GM18526 (cell line): Measurements from ENCODE around the gene OFD1.

ENCODE experiments used
- POLR2A ChIP-seq: IDR thresholded peaks from 3 replicates; pipeline ENCODE4 v1.6.1; 2011; ENCODE audit not compliant: insufficient read length; ENCODE audit errors: extremely low read depth

Gene OFD1

GRCh38 chrX:13695601-13696115, 38.9 kb upstream of the OFD1 start:
- TF ChIP-seq POLR2A: no peak

DNA sequence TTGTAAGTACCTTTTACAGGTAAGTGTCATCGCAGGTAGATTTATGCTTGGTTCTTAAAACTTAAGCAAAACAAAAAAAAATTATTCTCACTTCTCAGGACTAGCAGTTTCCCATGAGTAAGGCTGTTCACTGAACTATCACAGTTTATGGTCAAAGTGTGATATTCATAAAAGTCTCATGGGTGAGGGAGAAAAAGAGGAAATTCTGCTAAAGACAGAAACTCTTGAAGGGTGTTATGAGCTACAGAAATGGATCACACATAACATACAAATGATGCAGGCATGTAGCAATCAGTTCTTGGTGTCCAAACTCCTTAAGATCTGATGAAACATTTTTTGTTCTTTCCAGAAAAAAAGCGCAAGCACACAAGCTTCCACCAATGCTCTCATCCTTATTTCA, 37.1 kb upstream of the OFD1 start:
- TF ChIP-seq POLR2A: no peak

GRCh38 chrX:13697976-13698375, 36.6 kb upstream of the OFD1 start:
- no peak for TF ChIP-seq POLR2A

- no peak for TF ChIP-seq POLR2A
Measured at GRCh38 chrX:13698432-13698831, 36.1 kb upstream of the OFD1 start.

- no peak for TF ChIP-seq POLR2A
Measured at GRCh38 chrX:13699183-13699826, 35.2 kb upstream of the OFD1 start.

GRCh38 chrX:13700380-13700779, 34.2 kb upstream of the OFD1 start:
- TF ChIP-seq POLR2A: no peak

DNA sequence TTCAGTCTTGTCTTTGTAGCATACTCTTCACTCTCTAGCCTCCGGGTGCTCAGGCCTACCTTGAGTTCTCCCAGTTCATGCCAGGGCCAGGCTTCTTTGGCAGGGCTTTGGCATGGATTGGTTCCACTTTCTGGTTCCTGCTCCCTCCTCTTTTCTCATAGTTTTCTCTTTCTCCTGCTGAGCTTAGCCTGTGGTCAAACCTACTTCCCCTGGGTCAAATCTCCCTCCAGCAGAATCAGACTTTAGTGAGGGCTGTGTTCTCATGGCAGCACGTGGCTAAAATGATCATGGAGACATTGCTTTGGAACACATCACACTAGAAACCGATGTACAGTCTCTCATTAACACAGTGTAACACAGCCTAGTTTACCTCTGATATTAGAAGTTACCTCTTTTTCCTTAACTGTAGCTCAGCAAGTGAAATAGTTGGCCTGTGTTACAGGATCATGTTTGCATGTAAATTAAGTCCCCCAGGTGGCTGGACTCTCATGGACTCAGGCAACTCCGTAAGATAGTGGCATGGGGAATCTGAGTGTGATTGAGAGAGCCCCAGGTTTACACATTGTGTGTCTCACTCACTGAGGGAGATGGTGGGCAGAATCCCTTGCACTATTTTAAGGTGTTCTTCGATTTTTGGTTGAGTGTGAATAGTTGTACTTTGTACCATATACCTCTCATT, 32.3 kb upstream of the OFD1 start:
- no peak for TF ChIP-seq POLR2A

- no peak for TF ChIP-seq POLR2A
Measured at GRCh38 chrX:13703135-13703534, 31.4 kb upstream of the OFD1 start.

DNA sequence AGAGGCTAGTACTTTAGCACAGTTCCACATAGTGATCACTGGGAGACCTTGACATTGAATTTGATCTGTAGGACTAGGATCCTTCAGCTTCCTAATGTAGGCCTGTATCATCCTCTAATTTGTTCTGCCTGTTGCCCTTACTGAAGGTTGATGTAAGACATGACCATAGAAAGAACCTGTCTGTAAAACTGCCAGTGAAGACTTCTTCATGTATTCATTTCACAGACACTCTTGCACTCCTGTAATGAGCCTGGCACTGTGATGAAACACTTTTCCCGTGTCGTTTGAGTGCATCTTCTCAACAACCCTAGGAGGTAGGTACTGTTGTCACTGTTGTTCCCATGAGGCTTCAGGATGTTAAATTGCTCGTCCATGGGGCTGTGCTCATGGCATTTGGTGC, 31.0 kb upstream of the OFD1 start:
- TF ChIP-seq POLR2A: no peak

DNA sequence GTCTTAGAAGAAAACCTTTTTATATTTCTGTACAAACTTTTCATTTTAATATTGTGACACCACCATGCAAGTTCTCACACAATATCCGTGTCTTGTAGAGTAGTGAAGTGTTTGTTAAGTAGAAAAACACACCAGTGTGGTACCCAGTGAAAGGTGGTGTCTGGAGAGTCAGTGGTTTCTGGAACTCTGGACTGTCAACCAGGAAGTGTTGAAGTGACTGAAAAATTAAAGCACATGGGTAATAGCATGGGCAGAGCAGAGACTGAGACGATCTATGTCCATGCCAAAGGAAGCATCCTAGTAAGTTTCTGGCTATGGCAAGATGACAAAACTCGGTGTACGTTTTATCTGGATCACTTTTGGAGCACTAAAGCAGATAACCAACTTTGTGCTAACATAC, 23.4 kb upstream of the OFD1 start:
- TF ChIP-seq POLR2A: no peak

DNA sequence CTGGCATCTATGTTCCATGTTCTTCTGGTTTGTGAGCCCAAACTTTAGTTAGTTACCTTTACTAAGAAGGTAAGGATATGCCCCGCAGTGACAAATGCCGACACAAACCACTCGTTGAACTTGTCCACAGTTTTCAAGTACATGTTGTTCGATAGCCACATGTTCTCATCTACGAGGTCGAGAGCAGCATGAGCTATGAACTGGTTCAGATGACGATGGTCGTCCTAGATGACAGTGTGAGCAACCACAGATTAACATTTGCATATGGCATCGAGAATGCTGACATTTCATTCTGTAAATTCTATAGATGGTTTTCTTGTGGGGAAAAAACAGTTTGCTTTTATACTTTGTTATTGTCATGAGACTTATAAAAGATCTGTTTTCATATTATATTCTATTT, 18.1 kb upstream of the OFD1 start:
- TF ChIP-seq POLR2A: no peak

GRCh38 chrX:13716905-13717304, 17.6 kb upstream of the OFD1 start:
- TF ChIP-seq POLR2A: no peak

- no peak for TF ChIP-seq POLR2A
Measured at GRCh38 chrX:13717700-13718472, 16.7 kb upstream of the OFD1 start.

- TF ChIP-seq POLR2A: no peak
Measured at GRCh38 chrX:13719192-13719856, 15.2 kb upstream of the OFD1 start.

DNA sequence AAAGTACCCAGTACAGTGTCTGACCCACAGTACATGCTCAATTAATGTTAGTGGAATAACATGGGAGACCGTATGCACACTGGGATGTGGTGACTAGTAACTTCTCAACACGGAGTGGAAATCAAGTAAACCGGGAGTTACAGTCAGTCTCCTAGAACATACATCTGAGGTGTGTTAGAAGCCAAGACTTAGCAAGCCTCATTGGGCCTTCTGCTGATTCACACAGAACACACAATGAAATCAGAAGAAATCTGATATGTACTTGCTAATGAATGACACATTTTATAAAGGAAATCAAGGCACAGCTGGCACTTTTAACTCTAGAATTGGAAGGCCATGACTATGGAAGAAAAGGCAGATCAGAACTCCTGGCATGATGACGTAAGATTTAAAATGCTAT, 13.2 kb upstream of the OFD1 start:
- no peak for TF ChIP-seq POLR2A
